HEK293 (cell line): ENCODE results near the gene HOXA11.

ENCODE experiments used
- HOXD13 ChIP-seq: sonication (generic); formaldehyde crosslinking; IDR thresholded peaks from 2 replicates; pipeline ENCODE4 v1.8.0; 2022; ENCODE audit warnings: missing genetic modification reagents, borderline replicate concordance
- KLF10 ChIP-seq: fragments of 450-650 bp; IDR thresholded peaks from 2 replicates; pipeline ENCODE4 v1.5.1; 2018; ENCODE audit warnings: missing biosample characterization, mild to moderate bottlenecking, missing genetic modification characterization
- ZBTB17 ChIP-seq: fragments of 450-650 bp; formaldehyde crosslinking; IDR thresholded peaks from 2 replicates; pipeline ENCODE4 v1.5.1; 2016; ENCODE audit warnings: missing biosample characterization, missing genetic modification characterization
- ZNF341 ChIP-seq: fragments of 450-650 bp; formaldehyde crosslinking; IDR thresholded peaks from 2 replicates; pipeline ENCODE4; 2016; ENCODE audit warnings: low read depth, missing biosample characterization, missing genetic modification characterization
- ZNF350 ChIP-seq: fragments of 450-650 bp; formaldehyde crosslinking; IDR thresholded peaks from 2 replicates; pipeline ENCODE4 v1.5.0; 2017; ENCODE audit warnings: missing biosample characterization, mild to moderate bottlenecking, missing genetic modification characterization
- ZNF37A ChIP-seq: fragments of 450-650 bp; IDR thresholded peaks from 2 replicates; pipeline ENCODE4 v1.5.1; 2018; ENCODE audit warnings: missing biosample characterization, missing genetic modification characterization
- ZNF785 ChIP-seq: fragments of 450-650 bp; formaldehyde crosslinking; IDR thresholded peaks from 2 replicates; pipeline ENCODE4 v1.5.1; 2016; ENCODE audit warnings: missing biosample characterization, missing genetic modification characterization
- TF ChIP-seq, protein P1 (sequence below): fragments of 450-650 bp; formaldehyde crosslinking; IDR thresholded peaks from 2 replicates; pipeline ENCODE4 v1.5.1; 2016; ENCODE audit warnings: missing biosample characterization, missing genetic modification characterization
- TF ChIP-seq, protein P2 (sequence below): fragments of 450-650 bp; formaldehyde crosslinking; IDR thresholded peaks from 2 replicates; pipeline ENCODE4 v1.5.1; 2016; ENCODE audit warnings: missing biosample characterization, missing genetic modification characterization
- TF ChIP-seq, protein P3 (sequence below): fragments of 450-650 bp; formaldehyde crosslinking; IDR thresholded peaks from 2 replicates; pipeline ENCODE4 v1.5.1; 2016; ENCODE audit warnings: missing biosample characterization, missing genetic modification characterization
- TF ChIP-seq, protein P4 (sequence below): fragments of 450-650 bp; formaldehyde crosslinking; IDR thresholded peaks from 2 replicates; pipeline ENCODE4 v1.5.1; 2016; ENCODE audit warnings: missing biosample characterization, missing genetic modification characterization

DNA sequence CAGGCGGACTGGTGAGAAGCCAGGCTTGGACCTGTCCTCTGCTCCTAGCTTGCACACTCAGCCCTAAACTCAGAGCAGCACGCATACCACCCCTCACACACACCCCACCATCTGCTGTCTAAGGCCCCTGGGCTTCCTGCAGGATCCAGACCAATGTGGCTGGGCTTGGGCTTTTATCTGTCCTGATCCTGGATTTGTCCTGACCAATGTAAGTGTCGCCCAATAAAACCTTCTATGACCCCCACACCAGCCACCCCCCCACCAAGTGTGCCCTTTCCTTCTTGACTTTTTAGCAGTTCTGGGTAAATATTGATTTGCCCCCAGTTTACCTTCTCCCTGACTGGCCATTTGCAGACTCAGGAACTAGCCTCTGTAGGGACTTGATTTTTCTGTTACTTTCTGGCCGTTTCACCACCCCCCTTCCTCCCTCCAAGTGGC lies 16.6 kb upstream of the HOXA11 start:
- TF ChIP-seq ZNF350 (no peak), ZNF341 (tag by site-specific recombination) (no peak), ZNF37A (no peak), KLF10 (no peak), ZBTB17 (tag by site-specific recombination) (no peak), ZNF785 (tag by site-specific recombination) (no peak), HOXD13 (CRISPR knock-in tag) (no peak)
- TF ChIP-seq, protein P1, sequence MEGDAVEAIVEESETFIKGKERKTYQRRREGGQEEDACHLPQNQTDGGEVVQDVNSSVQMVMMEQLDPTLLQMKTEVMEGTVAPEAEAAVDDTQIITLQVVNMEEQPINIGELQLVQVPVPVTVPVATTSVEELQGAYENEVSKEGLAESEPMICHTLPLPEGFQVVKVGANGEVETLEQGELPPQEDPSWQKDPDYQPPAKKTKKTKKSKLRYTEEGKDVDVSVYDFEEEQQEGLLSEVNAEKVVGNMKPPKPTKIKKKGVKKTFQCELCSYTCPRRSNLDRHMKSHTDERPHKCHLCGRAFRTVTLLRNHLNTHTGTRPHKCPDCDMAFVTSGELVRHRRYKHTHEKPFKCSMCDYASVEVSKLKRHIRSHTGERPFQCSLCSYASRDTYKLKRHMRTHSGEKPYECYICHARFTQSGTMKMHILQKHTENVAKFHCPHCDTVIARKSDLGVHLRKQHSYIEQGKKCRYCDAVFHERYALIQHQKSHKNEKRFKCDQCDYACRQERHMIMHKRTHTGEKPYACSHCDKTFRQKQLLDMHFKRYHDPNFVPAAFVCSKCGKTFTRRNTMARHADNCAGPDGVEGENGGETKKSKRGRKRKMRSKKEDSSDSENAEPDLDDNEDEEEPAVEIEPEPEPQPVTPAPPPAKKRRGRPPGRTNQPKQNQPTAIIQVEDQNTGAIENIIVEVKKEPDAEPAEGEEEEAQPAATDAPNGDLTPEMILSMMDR (tag by site-specific recombination), result no peak
- TF ChIP-seq, protein P2, sequence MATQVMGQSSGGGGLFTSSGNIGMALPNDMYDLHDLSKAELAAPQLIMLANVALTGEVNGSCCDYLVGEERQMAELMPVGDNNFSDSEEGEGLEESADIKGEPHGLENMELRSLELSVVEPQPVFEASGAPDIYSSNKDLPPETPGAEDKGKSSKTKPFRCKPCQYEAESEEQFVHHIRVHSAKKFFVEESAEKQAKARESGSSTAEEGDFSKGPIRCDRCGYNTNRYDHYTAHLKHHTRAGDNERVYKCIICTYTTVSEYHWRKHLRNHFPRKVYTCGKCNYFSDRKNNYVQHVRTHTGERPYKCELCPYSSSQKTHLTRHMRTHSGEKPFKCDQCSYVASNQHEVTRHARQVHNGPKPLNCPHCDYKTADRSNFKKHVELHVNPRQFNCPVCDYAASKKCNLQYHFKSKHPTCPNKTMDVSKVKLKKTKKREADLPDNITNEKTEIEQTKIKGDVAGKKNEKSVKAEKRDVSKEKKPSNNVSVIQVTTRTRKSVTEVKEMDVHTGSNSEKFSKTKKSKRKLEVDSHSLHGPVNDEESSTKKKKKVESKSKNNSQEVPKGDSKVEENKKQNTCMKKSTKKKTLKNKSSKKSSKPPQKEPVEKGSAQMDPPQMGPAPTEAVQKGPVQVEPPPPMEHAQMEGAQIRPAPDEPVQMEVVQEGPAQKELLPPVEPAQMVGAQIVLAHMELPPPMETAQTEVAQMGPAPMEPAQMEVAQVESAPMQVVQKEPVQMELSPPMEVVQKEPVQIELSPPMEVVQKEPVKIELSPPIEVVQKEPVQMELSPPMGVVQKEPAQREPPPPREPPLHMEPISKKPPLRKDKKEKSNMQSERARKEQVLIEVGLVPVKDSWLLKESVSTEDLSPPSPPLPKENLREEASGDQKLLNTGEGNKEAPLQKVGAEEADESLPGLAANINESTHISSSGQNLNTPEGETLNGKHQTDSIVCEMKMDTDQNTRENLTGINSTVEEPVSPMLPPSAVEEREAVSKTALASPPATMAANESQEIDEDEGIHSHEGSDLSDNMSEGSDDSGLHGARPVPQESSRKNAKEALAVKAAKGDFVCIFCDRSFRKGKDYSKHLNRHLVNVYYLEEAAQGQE (tag by site-specific recombination), result no peak
- TF ChIP-seq, protein P3, sequence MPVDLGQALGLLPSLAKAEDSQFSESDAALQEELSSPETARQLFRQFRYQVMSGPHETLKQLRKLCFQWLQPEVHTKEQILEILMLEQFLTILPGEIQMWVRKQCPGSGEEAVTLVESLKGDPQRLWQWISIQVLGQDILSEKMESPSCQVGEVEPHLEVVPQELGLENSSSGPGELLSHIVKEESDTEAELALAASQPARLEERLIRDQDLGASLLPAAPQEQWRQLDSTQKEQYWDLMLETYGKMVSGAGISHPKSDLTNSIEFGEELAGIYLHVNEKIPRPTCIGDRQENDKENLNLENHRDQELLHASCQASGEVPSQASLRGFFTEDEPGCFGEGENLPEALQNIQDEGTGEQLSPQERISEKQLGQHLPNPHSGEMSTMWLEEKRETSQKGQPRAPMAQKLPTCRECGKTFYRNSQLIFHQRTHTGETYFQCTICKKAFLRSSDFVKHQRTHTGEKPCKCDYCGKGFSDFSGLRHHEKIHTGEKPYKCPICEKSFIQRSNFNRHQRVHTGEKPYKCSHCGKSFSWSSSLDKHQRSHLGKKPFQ (tag by site-specific recombination), result no peak
- TF ChIP-seq, protein P4, sequence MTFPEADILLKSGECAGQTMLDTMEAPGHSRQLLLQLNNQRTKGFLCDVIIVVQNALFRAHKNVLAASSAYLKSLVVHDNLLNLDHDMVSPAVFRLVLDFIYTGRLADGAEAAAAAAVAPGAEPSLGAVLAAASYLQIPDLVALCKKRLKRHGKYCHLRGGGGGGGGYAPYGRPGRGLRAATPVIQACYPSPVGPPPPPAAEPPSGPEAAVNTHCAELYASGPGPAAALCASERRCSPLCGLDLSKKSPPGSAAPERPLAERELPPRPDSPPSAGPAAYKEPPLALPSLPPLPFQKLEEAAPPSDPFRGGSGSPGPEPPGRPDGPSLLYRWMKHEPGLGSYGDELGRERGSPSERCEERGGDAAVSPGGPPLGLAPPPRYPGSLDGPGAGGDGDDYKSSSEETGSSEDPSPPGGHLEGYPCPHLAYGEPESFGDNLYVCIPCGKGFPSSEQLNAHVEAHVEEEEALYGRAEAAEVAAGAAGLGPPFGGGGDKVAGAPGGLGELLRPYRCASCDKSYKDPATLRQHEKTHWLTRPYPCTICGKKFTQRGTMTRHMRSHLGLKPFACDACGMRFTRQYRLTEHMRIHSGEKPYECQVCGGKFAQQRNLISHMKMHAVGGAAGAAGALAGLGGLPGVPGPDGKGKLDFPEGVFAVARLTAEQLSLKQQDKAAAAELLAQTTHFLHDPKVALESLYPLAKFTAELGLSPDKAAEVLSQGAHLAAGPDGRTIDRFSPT (tag by site-specific recombination), result no peak
